Ascending aorta (tissue), 2 donors: ENCODE results near the gene ZFR2. TPM values are rescaled to one million over a fixed set of nuclear protein-coding genes. Genes with fewer than 3 reads are reported as not detected.

Experiments
- DNase-seq, 2 donors: peaks; one replicate each; pipeline ENCODE4 v3.0.0-alpha.2; 2019; ENCODE audit warnings: low spot score in 2 of 2
- H3K27ac ChIP-seq, 2 donors: fragments of 200-600 bp; sonication (generic); one replicate each; pipeline ENCODE4 v1.5.1; 2016 to 2017; ENCODE audit warnings: mild to moderate bottlenecking in 1 of 2
- H3K27me3 ChIP-seq: fragments of 200-600 bp; sonication (generic); one replicate; pipeline ENCODE4 v1.5.1; 2017
- H3K36me3 ChIP-seq, 2 donors: fragments of 200-600 bp; sonication (generic); one replicate each; pipeline ENCODE4 v1.5.1; 2016
- H3K4me1 ChIP-seq, 2 donors: fragments of 200-600 bp; sonication (generic); one replicate each; pipeline ENCODE4 v1.5.1; 2016 to 2017; ENCODE audit warnings: mild to moderate bottlenecking in 1 of 2
- H3K4me3 ChIP-seq, 2 donors: fragments of 200-600 bp; sonication (generic); one replicate each; pipeline ENCODE4 v1.5.1; 2016 to 2017; ENCODE audit warnings: mild to moderate bottlenecking in 1 of 2
- H3K9me3 ChIP-seq, 2 donors: fragments of 200-600 bp; sonication (generic); one replicate each; pipeline ENCODE4 v1.5.1; 2016
- CTCF ChIP-seq, 3 experiments: fragments of 200-600 bp in 2 of 3; fragments of 450-650 bp in 1 of 3; sonication (generic) in 2 of 3; IDR thresholded peaks; one replicate each; pipeline ENCODE4 v1.5.1; 2016 to 2019; ENCODE audit warnings: antibody characterized with exemption in 3 of 3, mild to moderate bottlenecking in 1 of 3, moderate library complexity in 1 of 3
- intact Hi-C: fragments of 100-400 bp; cut with DNase I; formaldehyde crosslinking; loops from one replicate; pipeline ENCODE4 v1.15.1; 2023
- total RNA-seq: library from RNA; depleted of rRNA; stranded (reverse); fragments of >200 nt; gene quantifications from one replicate; pipeline ENCODE4 v1.1.0, GENCODE V29; 2016

Gene ZFR2
- total RNA-seq, 1 donor from 2014 or later = not detected

GRCh38 chr19:3867971-3868769 is 668 bp downstream of the ZFR2 start:
- Histone ChIP-seq H3K27me3 (peaks cover 18% of the 10 kb centered on the region), H3K9me3 (no peaks in the 10 kb centered on the region), H3K36me3 (no peaks in the 10 kb centered on the region), H3K4me3 (no peak overlapping the region), H3K27ac (no peak overlapping the region), H3K4me1 (no peaks in the 10 kb centered on the region)
- intact Hi-C loops = no loop called here
- no peak for DNase-seq
- TF ChIP-seq CTCF (IDR thresholded peaks at IDR 0.05) = no peak

- no peak for TF ChIP-seq CTCF (IDR thresholded peaks at IDR 0.05)
- Histone ChIP-seq H3K4me1 (no peaks in the 10 kb centered on the region), H3K27me3 (peaks cover 18% of the 10 kb centered on the region), H3K4me3 (no peak overlapping the region), H3K27ac (no peak overlapping the region), H3K9me3 (no peaks in the 10 kb centered on the region), H3K36me3 (no peaks in the 10 kb centered on the region)
- intact Hi-C loops = no loop called here
- no peak for DNase-seq
Observed at GRCh38 chr19:3866910-3867638, 1.8 kb downstream of the ZFR2 start.

GRCh38 chr19:3863648-3864047 is 5.2 kb downstream of the ZFR2 start:
- Histone ChIP-seq H3K4me3 (no peak overlapping the region), H3K27ac (no peak overlapping the region), H3K4me1 (no peaks in the 10 kb centered on the region), H3K27me3 (peaks cover 12% of the 10 kb centered on the region), H3K36me3 (no peaks in the 10 kb centered on the region), H3K9me3 (no peaks in the 10 kb centered on the region)
- no peak for DNase-seq
- TF ChIP-seq CTCF (IDR thresholded peaks at IDR 0.05) = no peak
- intact Hi-C loops = no loop called here

GRCh38 chr19:3862826-3863500 is 5.9 kb downstream of the ZFR2 start:
- no peak overlapping the region for H3K27ac ChIP-seq
- no peaks in the 10 kb centered on the region for H3K9me3 ChIP-seq
- H3K36me3 ChIP-seq = no peaks in the 10 kb centered on the region
- H3K4me1 ChIP-seq = no peaks in the 10 kb centered on the region
- H3K4me3 ChIP-seq = no peak overlapping the region
- intact Hi-C loops = no loop called here
- DNase-seq = no peak
- peaks cover 5% of the 10 kb centered on the region for H3K27me3 ChIP-seq
- no peak for TF ChIP-seq CTCF (IDR thresholded peaks at IDR 0.05)

GRCh38 chr19:3860499-3860898 is 8.3 kb downstream of the ZFR2 start:
- intact Hi-C loops = no loop called here
- Histone ChIP-seq H3K4me1 (no peaks in the 10 kb centered on the region), H3K27me3 (no peaks in the 10 kb centered on the region), H3K4me3 (no peak overlapping the region), H3K27ac (no peak overlapping the region), H3K36me3 (no peaks in the 10 kb centered on the region), H3K9me3 (no peaks in the 10 kb centered on the region)
- no peak for TF ChIP-seq CTCF (IDR thresholded peaks at IDR 0.05)
- DNase-seq = no peak
